Mesothelial cell of epicardium (in vitro differentiated cells): ENCODE measurements around the gene SAP30L. TPM values are rescaled to one million over a fixed set of nuclear protein-coding genes. Genes with fewer than 3 reads are reported as not detected.

Source experiments
- DNase-seq, 2 experiments: peaks; one replicate each; pipeline ENCODE4 v3.0.0; 2021; ENCODE audit warnings: low spot score in 2 of 2; ENCODE audit not compliant: unreplicated experiment in 2 of 2
- H3K27ac Mint-ChIP-seq: 2 replicates; pipeline ENCODE4 v1.8.0; 2021; ENCODE audit warnings: mixed read lengths
- H3K27me3 Mint-ChIP-seq: 2 replicates; pipeline ENCODE4 v1.8.0; 2021; ENCODE audit warnings: low read depth, mixed read lengths
- H3K36me3 Mint-ChIP-seq: 2 replicates; pipeline ENCODE4 v1.8.0; 2021; ENCODE audit warnings: mixed read lengths
- H3K4me1 Mint-ChIP-seq: 2 replicates; pipeline ENCODE4 v1.8.0; 2021; ENCODE audit warnings: mixed read lengths
- H3K4me3 Mint-ChIP-seq: 2 replicates; pipeline ENCODE4 v1.8.0; 2021; ENCODE audit warnings: mild to moderate bottlenecking, moderate library complexity, mixed read lengths
- H3K9me3 Mint-ChIP-seq: 2 replicates; pipeline ENCODE4 v1.8.0; 2021; ENCODE audit warnings: mixed read lengths
- CTCF ChIP-seq: fragments of 200-600 bp; sonication (generic); IDR thresholded peaks from one replicate; pipeline ENCODE4 v1.5.0; 2021; ENCODE audit warnings: antibody characterized with exemption; ENCODE audit not compliant: unreplicated experiment
- total RNA-seq: library from RNA; stranded (reverse); gene quantifications from 3 replicates; pipeline ENCODE4 v1.2.1, GENCODE V29; 2021

SAP30L gene
- total RNA-seq, 1 donor from 2014 or later = 36.2 TPM

GRCh38 chr5:154406231-154406630 is 39.6 kb upstream of the SAP30L start:
- Mint-ChIP-seq H3K4me3 (no peak overlapping the region), H3K27me3 (peaks cover 17% of the 10 kb centered on the region), H3K9me3 (no peaks in the 10 kb centered on the region), H3K36me3 (no peaks in the 10 kb centered on the region), H3K27ac (no peak overlapping the region), H3K4me1 (peaks cover 9% of the 10 kb centered on the region)
- TF ChIP-seq CTCF = no peak
- DNase-seq = no peak

GRCh38 chr5:154406826-154407225 is 39.0 kb upstream of the SAP30L start:
- no peak for DNase-seq
- Mint-ChIP-seq H3K4me1 (peaks cover 9% of the 10 kb centered on the region), H3K36me3 (no peaks in the 10 kb centered on the region), H3K4me3 (no peak overlapping the region), H3K9me3 (no peaks in the 10 kb centered on the region), H3K27me3 (peaks cover 17% of the 10 kb centered on the region), H3K27ac (no peak overlapping the region)
- no peak for TF ChIP-seq CTCF

GRCh38 chr5:154408811-154409210 is 37.0 kb upstream of the SAP30L start:
- H3K4me1 Mint-ChIP-seq = peaks cover 9% of the 10 kb centered on the region
- H3K9me3 Mint-ChIP-seq = no peaks in the 10 kb centered on the region
- no peak for DNase-seq
- no peaks in the 10 kb centered on the region for H3K36me3 Mint-ChIP-seq
- no peak for TF ChIP-seq CTCF
- H3K27me3 Mint-ChIP-seq = peaks cover 14% of the 10 kb centered on the region
- no peak overlapping the region for H3K27ac Mint-ChIP-seq
- H3K4me3 Mint-ChIP-seq = no peak overlapping the region

- no peak overlapping the region for H3K27ac Mint-ChIP-seq
These were observed 36.5 kb upstream of the SAP30L start for GRCh38 chr5:154409230-154409840.

GRCh38 chr5:154410008-154410407 is 35.8 kb upstream of the SAP30L start:
- peaks cover 8% of the 10 kb centered on the region for H3K4me1 Mint-ChIP-seq
- no peaks in the 10 kb centered on the region for H3K9me3 Mint-ChIP-seq
- peaks cover 7% of the 10 kb centered on the region for H3K27me3 Mint-ChIP-seq
- TF ChIP-seq CTCF = no peak
- no peak overlapping the region for H3K27ac Mint-ChIP-seq
- no peak for DNase-seq
- no peak overlapping the region for H3K4me3 Mint-ChIP-seq
- no peaks in the 10 kb centered on the region for H3K36me3 Mint-ChIP-seq

More at GRCh38 chr5:154409230-154409840, 36.5 kb upstream of the SAP30L start:
- peaks cover 9% of the 10 kb centered on the region for H3K27me3 Mint-ChIP-seq
- H3K4me1 Mint-ChIP-seq = peaks cover 9% of the 10 kb centered on the region
- no peaks in the 10 kb centered on the region for H3K9me3 Mint-ChIP-seq
- no peak overlapping the region for H3K4me3 Mint-ChIP-seq
- no peaks in the 10 kb centered on the region for H3K36me3 Mint-ChIP-seq
- TF ChIP-seq CTCF = no peak
- DNase-seq = no peak

GRCh38 chr5:154410786-154411185 is 35.0 kb upstream of the SAP30L start:
- H3K27ac Mint-ChIP-seq = no peak overlapping the region
- no peak overlapping the region for H3K4me3 Mint-ChIP-seq
- peaks cover 1% of the 10 kb centered on the region for H3K27me3 Mint-ChIP-seq
- no peaks in the 10 kb centered on the region for H3K36me3 Mint-ChIP-seq
- DNase-seq = no peak
- peaks cover 2% of the 10 kb centered on the region for H3K4me1 Mint-ChIP-seq
- TF ChIP-seq CTCF = no peak
- no peaks in the 10 kb centered on the region for H3K9me3 Mint-ChIP-seq
